Stimulated activated naive CD8-positive, alpha-beta T cell treated with anti-CD3 and anti-CD28 coated beads, Interleukin-15, Interleukin-2, amounts not matched to agents 100 U/mL and 50 U/mL, for 24 hours (primary cell): ENCODE data around the gene RPS13.
"Not testable (repeated sequence)": the region's sequence is repeated elsewhere in the genome, so short reads cannot be mapped to it uniquely, and the experiment has no call there.

Experiments used
- ATAC-seq: fragments of 150-1000 bp; cut with Tn5 transposase; one replicate; pipeline ENCODE4 v1.10.0; 2021
- DNase-seq: peaks from one replicate; pipeline ENCODE4 v3.0.0; 2021

Gene RPS13

GRCh38 chr11:17036666-17037658 is 40.5 kb downstream of the RPS13 start:
- ATAC-seq = no peak

DNA sequence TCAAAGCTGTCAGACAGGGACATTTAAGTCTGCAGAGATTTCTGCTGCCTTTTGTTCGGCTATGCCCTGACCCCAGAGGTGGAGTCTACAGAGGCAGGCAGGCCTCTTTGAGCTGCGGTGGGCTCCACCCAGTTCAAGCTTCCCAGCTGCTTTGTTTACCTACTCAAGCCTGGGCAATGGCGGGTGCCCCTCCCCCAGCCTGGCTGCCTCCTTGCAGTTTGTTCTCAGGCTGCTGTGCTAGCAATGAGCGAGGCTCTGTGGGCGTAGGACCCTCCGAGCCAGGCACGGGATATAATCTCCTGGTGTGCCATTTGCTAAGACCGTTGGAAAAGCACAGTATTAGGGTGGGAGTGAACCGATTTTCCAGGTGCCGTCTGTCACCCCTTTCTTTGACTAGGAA is 43.4 kb downstream of the RPS13 start:
- DNase-seq, ATAC-seq: not testable (repeated sequence)

More at GRCh38 chr11:17036666-17037658, 40.5 kb downstream of the RPS13 start:
- DNase-seq = no peak

GRCh38 chr11:17026487-17027082 is 50.9 kb downstream of the RPS13 start:
- ATAC-seq (no peak), DNase-seq (no peak)

- ATAC-seq = no peak
- DNase-seq = no peak
Measured at GRCh38 chr11:17024924-17025323, 52.5 kb downstream of the RPS13 start.
